Fibroblast of the aortic adventitia (primary cell): ENCODE results near the gene FSIP2. TPM values are rescaled to one million over a fixed set of nuclear protein-coding genes. Genes with fewer than 3 reads are reported as not detected.

Source experiments
- DNase-seq: peaks from one replicate; pipeline ENCODE4 v3.0.0-alpha.2; 2010; ENCODE audit warnings: low read depth
- H3K4me3 ChIP-seq: 2 replicates; pipeline ENCODE4 v1.5.1; 2011; ENCODE audit warnings: low read depth, mild to moderate bottlenecking, control low read depth, low read length, moderate library complexity
- CTCF ChIP-seq: IDR thresholded peaks from 2 replicates; pipeline ENCODE4 v1.5.1; 2011; ENCODE audit warnings: mild to moderate bottlenecking, low read length, control low read depth, inconsistent platforms; ENCODE audit not compliant: insufficient read depth
- total RNA-seq: library from RNA; depleted of rRNA; stranded (reverse); fragments of >200 nt; gene quantifications from 2 replicates; pipeline ENCODE4 v1.2.3, GENCODE V29; 2012; ENCODE audit warnings: low replicate concordance

FSIP2 gene
- total RNA-seq, 1 donor: 1.6 TPM

- H3K4me3 ChIP-seq: no peak overlapping the region
- no peak for DNase-seq
- no peak for TF ChIP-seq CTCF
Observed at GRCh38 chr2:185806783-185807182, 68.2 kb downstream of the FSIP2 start.

GRCh38 chr2:185807351-185807750 lies 68.7 kb downstream of the FSIP2 start:
- TF ChIP-seq CTCF: no peak
- DNase-seq: peak; percentile 2

GRCh38 chr2:185811580-185811979 lies 73.0 kb downstream of the FSIP2 start:
- no peak overlapping the region for H3K4me3 ChIP-seq
- TF ChIP-seq CTCF: no peak
- DNase-seq: no peak

More at GRCh38 chr2:185807351-185807750, 68.7 kb downstream of the FSIP2 start:
- H3K4me3 ChIP-seq: no peak overlapping the region

GRCh38 chr2:185813707-185814106 lies 75.1 kb downstream of the FSIP2 start:
- H3K4me3 ChIP-seq: no peak overlapping the region
- no peak for TF ChIP-seq CTCF
- DNase-seq: no peak

- TF ChIP-seq CTCF: no peak
- no peak for DNase-seq
- no peak overlapping the region for H3K4me3 ChIP-seq
Observed at GRCh38 chr2:185817991-185818390, 79.4 kb downstream of the FSIP2 start.

- no peak for DNase-seq
- H3K4me3 ChIP-seq: no peak overlapping the region
- TF ChIP-seq CTCF: no peak
Observed at GRCh38 chr2:185821467-185821866, 82.9 kb downstream of the FSIP2 start.

GRCh38 chr2:185823773-185824172 lies 85.2 kb downstream of the FSIP2 start:
- no peak for TF ChIP-seq CTCF
- DNase-seq: no peak
- no peak overlapping the region for H3K4me3 ChIP-seq
